ENCODE results near the gene RFXANK. TPM values are rescaled to one million over a fixed set of nuclear protein-coding genes. Genes with fewer than 3 reads are reported as not detected.

The RFXANK gene
- total and polyA plus RNA-seq, 2 experiments from 2014 or later: 44.7 to 88.3 TPM

GRCh38 chr19:19209372-19209771 lies 17.3 kb downstream of the RFXANK start:
- Histone ChIP-seq H3K27me3 (peaks cover 47% of the 10 kb centered on the region), H2AFZ (no peak overlapping the region)
- TF ChIP-seq EZH2phosphoT487 (IDR thresholded peaks at IDR 0.05; ENCODE audit: low read depth, severe bottlenecking, unreplicated experiment): no peak
- no peak for TF ChIP-seq EZH2 (IDR thresholded peaks at IDR 0.05; ENCODE audit: borderline replicate concordance)
- TF ChIP-seq CTCF (IDR thresholded peaks at IDR 0.05; ENCODE audit: poor library complexity): no peak

DNA sequence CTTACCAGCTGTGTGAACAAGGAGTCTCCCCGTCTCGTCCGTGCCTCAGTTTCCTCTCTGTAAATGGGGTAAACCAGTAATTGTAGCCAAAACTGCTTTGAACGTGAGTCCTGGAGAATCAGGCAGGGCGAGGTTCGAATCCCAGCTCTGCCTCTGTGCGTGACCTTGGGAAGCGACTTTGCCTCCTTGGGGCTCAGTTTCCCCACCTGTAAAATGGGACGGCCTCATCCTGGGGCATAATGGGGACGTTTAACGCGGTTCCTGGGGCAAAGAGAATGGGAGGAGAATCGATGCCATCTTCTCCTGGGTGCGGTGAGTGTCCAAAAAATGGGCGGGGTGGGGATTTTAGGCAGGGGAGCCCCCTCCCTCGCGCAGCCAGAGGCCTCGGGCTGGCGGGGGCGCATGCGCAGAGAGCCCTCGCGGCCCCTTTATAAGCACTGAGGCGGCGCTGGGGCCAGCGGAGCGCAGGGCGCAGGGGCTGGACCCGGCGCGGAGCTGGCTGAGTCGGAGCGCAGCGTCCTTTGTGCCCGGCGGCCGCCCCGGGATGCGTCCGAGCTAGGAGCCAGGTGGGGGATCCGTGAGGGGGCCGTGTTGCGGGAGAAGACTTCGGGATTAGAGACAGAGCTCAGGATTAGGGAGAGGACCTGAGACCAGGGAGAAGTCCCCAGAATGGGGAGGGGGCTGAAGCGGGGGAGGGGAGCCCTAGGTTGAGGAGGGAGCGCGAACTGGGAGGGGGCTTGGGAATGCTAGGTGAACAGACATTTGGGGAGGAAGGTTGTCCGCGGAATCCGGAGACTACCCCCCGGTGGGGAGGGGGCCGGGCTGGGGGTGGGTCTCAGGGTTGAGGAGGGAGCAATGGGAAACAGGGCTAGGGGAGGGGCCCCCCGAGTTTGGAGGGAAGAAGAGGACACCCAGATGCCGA lies 19.7 kb downstream of the RFXANK start, which contains the start of gene NCAN:
Gene NCAN (plus strand): TSS at position 460 of the 922 bp plus-strand sequence. CDS start 4,996 bp downstream, outside the sequence.
- no peaks in the 10 kb centered on the region for H3K4me1 ChIP-seq (ENCODE audit: insufficient read depth)
- 16% methylated on average over 31 of the region's 54 CpGs for WGBS (ENCODE audit: low lambda C conversion rate, missing lambda C conversion rate)
- H3K79me2 ChIP-seq: no peaks in the 10 kb centered on the region
- no peak for DNase-seq (ENCODE audit: low spot score)
- no peaks in the 10 kb centered on the region for H3K36me3 ChIP-seq (replicated peaks; ENCODE audit: insufficient read depth, low read depth)
- no peak within 1 kb of the TSS for H3K4me2 ChIP-seq
- H3K9me3 ChIP-seq (ENCODE audit: low read depth): no peaks in the 10 kb centered on the region
- H3K27me3 ChIP-seq: peaks cover 45% of the 10 kb centered on the region
- H3K4me3 ChIP-seq: no peak within 1 kb of the TSS
- H3K9me2 ChIP-seq (replicated peaks; ENCODE audit: insufficient read depth): no peaks in the 10 kb centered on the region
- H4K20me1 ChIP-seq (ENCODE audit: insufficient read depth, poor library complexity, severe bottlenecking): no peaks in the 10 kb centered on the region
- no peak within 1 kb of the TSS for H3K27ac ChIP-seq
- TF ChIP-seq EZH2 (IDR thresholded peaks at IDR 0.05; ENCODE audit: borderline replicate concordance) (no peak), EZH2phosphoT487 (IDR thresholded peaks at IDR 0.05; ENCODE audit: low read depth, severe bottlenecking, unreplicated experiment) (no peak), CTCF (IDR thresholded peaks at IDR 0.05; ENCODE audit: poor library complexity) (no peak)
- H2AFZ ChIP-seq: no peak within 1 kb of the TSS

More at GRCh38 chr19:19209372-19209771, 17.3 kb downstream of the RFXANK start:
- H3K79me2 ChIP-seq: no peaks in the 10 kb centered on the region
- H3K4me2 ChIP-seq: no peak overlapping the region
- no peak overlapping the region for H3K4me3 ChIP-seq
- no peak for DNase-seq (ENCODE audit: low spot score)
- H3K9me3 ChIP-seq (ENCODE audit: low read depth): no peaks in the 10 kb centered on the region
- WGBS (ENCODE audit: low lambda C conversion rate, missing lambda C conversion rate): 65% methylated on average over 9 of the region's 9 CpGs
- H3K36me3 ChIP-seq (replicated peaks; ENCODE audit: insufficient read depth, low read depth): no peaks in the 10 kb centered on the region
- H4K20me1 ChIP-seq (ENCODE audit: insufficient read depth, poor library complexity, severe bottlenecking): no peaks in the 10 kb centered on the region
- no peaks in the 10 kb centered on the region for H3K9me2 ChIP-seq (replicated peaks; ENCODE audit: insufficient read depth)
- H3K4me1 ChIP-seq (ENCODE audit: insufficient read depth): no peaks in the 10 kb centered on the region
- no peak overlapping the region for H3K27ac ChIP-seq

DNA sequence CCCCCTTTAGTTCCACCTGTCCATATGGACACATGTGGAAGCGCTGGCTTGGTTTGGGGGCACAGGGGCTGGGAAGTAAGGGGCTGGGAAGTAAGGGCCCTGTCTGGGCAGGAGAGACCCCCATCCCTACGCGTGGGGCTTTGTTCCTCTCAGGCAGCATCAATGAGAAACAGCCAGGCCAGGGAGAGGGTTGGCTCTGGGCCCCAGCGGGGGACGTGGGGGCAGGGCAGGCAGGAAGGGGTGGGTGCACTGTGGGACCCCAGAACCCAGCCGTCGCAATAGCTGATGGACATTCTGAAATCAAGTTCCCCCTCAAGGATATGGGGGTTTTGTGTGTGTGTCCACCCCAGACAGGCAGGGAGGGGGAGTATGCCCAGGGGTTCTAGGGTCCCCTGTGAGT lies 20.9 kb downstream of the RFXANK start:
- Histone ChIP-seq H3K4me3 (no peak overlapping the region), H3K27ac (no peak overlapping the region), H3K79me2 (no peaks in the 10 kb centered on the region), H3K9me2 (replicated peaks; ENCODE audit: insufficient read depth) (no peaks in the 10 kb centered on the region), H3K4me2 (no peak overlapping the region), H3K27me3 (peaks cover 45% of the 10 kb centered on the region), H3K4me1 (ENCODE audit: insufficient read depth) (no peaks in the 10 kb centered on the region), H3K36me3 (replicated peaks; ENCODE audit: insufficient read depth, low read depth) (no peaks in the 10 kb centered on the region), H4K20me1 (ENCODE audit: insufficient read depth, poor library complexity, severe bottlenecking) (no peaks in the 10 kb centered on the region), H2AFZ (no peak overlapping the region), H3K9me3 (ENCODE audit: low read depth) (no peaks in the 10 kb centered on the region)
- WGBS (ENCODE audit: low lambda C conversion rate, missing lambda C conversion rate): 22% methylated on average over 7 of the region's 7 CpGs
- no peak for DNase-seq (ENCODE audit: low spot score)
- TF ChIP-seq EZH2phosphoT487 (IDR thresholded peaks at IDR 0.05; ENCODE audit: low read depth, severe bottlenecking, unreplicated experiment) (no peak), EZH2 (IDR thresholded peaks at IDR 0.05; ENCODE audit: borderline replicate concordance) (no peak), CTCF (IDR thresholded peaks at IDR 0.05; ENCODE audit: poor library complexity) (no peak)
